Coronary artery (tissue), 2 donors: ENCODE data around the gene FGD4.

Source experiments
- DNase-seq: peaks from one replicate; pipeline ENCODE4 v3.0.0-alpha.2; 2017; ENCODE audit warnings: low spot score
- H3K27ac ChIP-seq, 2 donors: fragments of 200-600 bp; sonication (generic); one replicate each; pipeline ENCODE4 v1.5.1; 2016 to 2019
- H3K4me3 ChIP-seq: fragments of 200-600 bp; sonication (generic); 2 replicates; pipeline ENCODE4 v1.5.1; 2016; ENCODE audit warnings: mild to moderate bottlenecking, moderate library complexity
- CTCF ChIP-seq: fragments of 200-600 bp; sonication (generic); IDR thresholded peaks from one replicate; pipeline ENCODE4 v1.5.1; 2019; ENCODE audit warnings: antibody characterized with exemption

The FGD4 gene

GRCh38 chr12:32589165-32589865, 190.0 kb downstream of the FGD4 start:
- no peak overlapping the region for H3K4me3 ChIP-seq
- H3K27ac ChIP-seq, result no peak overlapping the region
- no peak for TF ChIP-seq CTCF
- no peak for DNase-seq

GRCh38 chr12:32595251-32595650, 195.9 kb downstream of the FGD4 start:
- H3K27ac ChIP-seq, result no peak overlapping the region
- no peak overlapping the region for H3K4me3 ChIP-seq
- no peak for TF ChIP-seq CTCF
- DNase-seq, result no peak

GRCh38 chr12:32596030-32596429, 196.7 kb downstream of the FGD4 start:
- Histone ChIP-seq H3K4me3 (no peak overlapping the region), H3K27ac (no peak overlapping the region)
- no peak for DNase-seq
- no peak for TF ChIP-seq CTCF

- no peak overlapping the region for H3K4me3 ChIP-seq
- TF ChIP-seq CTCF, result no peak
- DNase-seq, result no peak
- H3K27ac ChIP-seq, result no peak overlapping the region
Measured at GRCh38 chr12:32598688-32599087, 199.3 kb downstream of the FGD4 start.

- H3K27ac ChIP-seq, result no peak overlapping the region
- TF ChIP-seq CTCF, result no peak
- no peak for DNase-seq
- H3K4me3 ChIP-seq, result no peak overlapping the region
Measured at GRCh38 chr12:32600681-32601080, 201.3 kb downstream of the FGD4 start.

GRCh38 chr12:32603071-32603470, 203.7 kb downstream of the FGD4 start:
- no peak for DNase-seq
- H3K27ac ChIP-seq, result no peak overlapping the region
- no peak overlapping the region for H3K4me3 ChIP-seq
- TF ChIP-seq CTCF, result no peak

GRCh38 chr12:32603858-32604257, 204.5 kb downstream of the FGD4 start:
- TF ChIP-seq CTCF, result no peak
- H3K4me3 ChIP-seq, result no peak overlapping the region
- no peak for DNase-seq
- no peak overlapping the region for H3K27ac ChIP-seq
